Astrocyte (in vitro differentiated cells and primary cell): ENCODE results near the gene ANKRD33B. TPM values are rescaled to one million over a fixed set of nuclear protein-coding genes. Genes with fewer than 3 reads are reported as not detected.

Source experiments
- DNase-seq: peaks from one replicate; pipeline ENCODE4 v3.0.0-alpha.2; 2010; ENCODE audit warnings: low read depth
- FAIRE-seq: peaks from 2 replicates; lab custom pipeline; 2011; peaks lifted over from hg19 to GRCh38; lab: Jason Lieb, UNC
- H2AFZ ChIP-seq: 2 replicates; pipeline ENCODE4 v1.6.0; 2012; ENCODE audit warnings: low read depth, low read length, inconsistent platforms
- H3K27ac ChIP-seq: 2 replicates; pipeline ENCODE4 v1.5.1; 2011; ENCODE audit warnings: low read depth, low read length, inconsistent platforms
- H3K27me3 ChIP-seq: 2 replicates; pipeline ENCODE4 v1.6.0; 2011; ENCODE audit warnings: low read length, inconsistent platforms; ENCODE audit not compliant: insufficient read depth
- H3K36me3 ChIP-seq: 2 replicates; pipeline ENCODE4 v1.5.1; 2011; ENCODE audit warnings: low read length, inconsistent platforms; ENCODE audit not compliant: insufficient read depth
- H3K4me1 ChIP-seq: 2 replicates; pipeline ENCODE4 v1.5.1; 2011; ENCODE audit warnings: low read length, inconsistent platforms; ENCODE audit not compliant: insufficient read depth
- H3K4me2 ChIP-seq: 2 replicates; pipeline ENCODE4 v1.6.0; 2012; ENCODE audit warnings: low read length, inconsistent platforms
- H3K4me3 ChIP-seq: 2 replicates; pipeline ENCODE4 v1.5.1; 2011; ENCODE audit warnings: low read depth, mild to moderate bottlenecking, low read length, inconsistent platforms; ENCODE audit not compliant: insufficient read depth
- H3K79me2 ChIP-seq: 2 replicates; pipeline ENCODE4 v1.6.0; 2012; ENCODE audit warnings: mild to moderate bottlenecking, low read length, inconsistent platforms; ENCODE audit not compliant: insufficient read depth
- H3K9ac ChIP-seq: 2 replicates; pipeline ENCODE4 v1.6.0; 2012; ENCODE audit warnings: mild to moderate bottlenecking, low read length, inconsistent platforms
- H3K9me3 ChIP-seq: 2 replicates; pipeline ENCODE4 v1.5.1; 2012; ENCODE audit warnings: low read depth, mild to moderate bottlenecking, low read length, inconsistent platforms; ENCODE audit not compliant: insufficient read depth
- H4K20me1 ChIP-seq: 2 replicates; pipeline ENCODE4 v1.6.0; 2012; ENCODE audit warnings: low read length, inconsistent platforms; ENCODE audit not compliant: insufficient read depth
- H3K27ac Mint-ChIP-seq: one replicate; pipeline ENCODE4 v1.8.0; 2021; ENCODE audit warnings: mild to moderate bottlenecking, mixed read lengths; ENCODE audit not compliant: unreplicated experiment
- H3K27me3 Mint-ChIP-seq: one replicate; pipeline ENCODE4 v1.8.0; 2021; ENCODE audit warnings: low read depth, mixed read lengths; ENCODE audit not compliant: unreplicated experiment
- H3K36me3 Mint-ChIP-seq: one replicate; pipeline ENCODE4 v1.8.0; 2021; ENCODE audit warnings: low read depth, mixed read lengths; ENCODE audit not compliant: unreplicated experiment
- H3K4me1 Mint-ChIP-seq: one replicate; pipeline ENCODE4 v1.8.0; 2021; ENCODE audit warnings: low read depth, mixed read lengths; ENCODE audit not compliant: unreplicated experiment
- H3K4me3 Mint-ChIP-seq: one replicate; pipeline ENCODE4 v1.8.0; 2021; ENCODE audit warnings: mild to moderate bottlenecking, moderate library complexity, mixed read lengths; ENCODE audit not compliant: unreplicated experiment
- H3K9me3 Mint-ChIP-seq: one replicate; pipeline ENCODE4 v1.8.0; 2021; ENCODE audit warnings: mild to moderate bottlenecking, mixed read lengths; ENCODE audit not compliant: unreplicated experiment
- CTCF ChIP-seq: IDR thresholded peaks from 2 replicates; pipeline ENCODE4 v1.5.1; 2011; ENCODE audit warnings: low read depth, mild to moderate bottlenecking, inconsistent platforms, low read length, moderate library complexity; ENCODE audit not compliant: insufficient read depth
- EZH2 ChIP-seq: IDR thresholded peaks from 2 replicates; pipeline ENCODE4 v1.6.1; 2012; ENCODE audit warnings: mild to moderate bottlenecking, low read length, inconsistent platforms; ENCODE audit not compliant: insufficient read depth
- total RNA-seq: library from RNA; stranded (reverse); gene quantifications from 2 replicates; pipeline ENCODE4 v1.2.1, GENCODE V29; 2021

Gene ANKRD33B
- total RNA-seq, 1 donor from 2014 or later, result 22.7 TPM

GRCh38 chr5:10644192-10644591 lies 80.3 kb downstream of the ANKRD33B start:
- Histone ChIP-seq H3K4me1 (no peaks in the 10 kb centered on the region), H3K4me2 (no peak overlapping the region), H3K79me2 (no peaks in the 10 kb centered on the region), H3K27me3 (no peaks in the 10 kb centered on the region), H3K36me3 (no peaks in the 10 kb centered on the region), H3K27ac (no peak overlapping the region), H3K9ac (no peak overlapping the region), H2AFZ (no peak overlapping the region), H3K4me3 (no peak overlapping the region), H4K20me1 (peaks cover 6% of the 10 kb centered on the region), H3K9me3 (peaks cover 3% of the 10 kb centered on the region)
- H3K27me3 Mint-ChIP-seq, result no peaks in the 10 kb centered on the region
- H3K9me3 Mint-ChIP-seq, result peaks cover 4% of the 10 kb centered on the region
- peaks cover 22% of the 10 kb centered on the region for H3K36me3 Mint-ChIP-seq
- no peak for TF ChIP-seq EZH2
- no peak for TF ChIP-seq CTCF
- no peak overlapping the region for H3K4me3 Mint-ChIP-seq
- DNase-seq (no peak), FAIRE-seq (no peak)
- no peak overlapping the region for H3K27ac Mint-ChIP-seq
- no peaks in the 10 kb centered on the region for H3K4me1 Mint-ChIP-seq

- H3K36me3 Mint-ChIP-seq, result peaks cover 22% of the 10 kb centered on the region
- no peak overlapping the region for H3K4me3 Mint-ChIP-seq
- DNase-seq (no peak), FAIRE-seq (no peak)
- no peaks in the 10 kb centered on the region for H3K36me3 ChIP-seq
- H3K27ac Mint-ChIP-seq, result no peak overlapping the region
- H3K9me3 ChIP-seq, result no peaks in the 10 kb centered on the region
- H3K4me1 ChIP-seq, result no peaks in the 10 kb centered on the region
- TF ChIP-seq CTCF (no peak), EZH2 (no peak)
- peaks cover 4% of the 10 kb centered on the region for H3K9me3 Mint-ChIP-seq
- H4K20me1 ChIP-seq, result peaks cover 6% of the 10 kb centered on the region
- H3K4me3 ChIP-seq, result no peak overlapping the region
- H2AFZ ChIP-seq, result no peak overlapping the region
- H3K27ac ChIP-seq, result no peak overlapping the region
- H3K9ac ChIP-seq, result no peak overlapping the region
- no peaks in the 10 kb centered on the region for H3K4me1 Mint-ChIP-seq
- no peak overlapping the region for H3K4me2 ChIP-seq
- H3K27me3 ChIP-seq, result no peaks in the 10 kb centered on the region
- no peaks in the 10 kb centered on the region for H3K27me3 Mint-ChIP-seq
- H3K79me2 ChIP-seq, result no peaks in the 10 kb centered on the region
Measured at GRCh38 chr5:10645146-10645545, 81.3 kb downstream of the ANKRD33B start.

GRCh38 chr5:10645671-10646070 lies 81.8 kb downstream of the ANKRD33B start:
- no peaks in the 10 kb centered on the region for H3K9me3 ChIP-seq
- peaks cover 19% of the 10 kb centered on the region for H3K36me3 Mint-ChIP-seq
- no peaks in the 10 kb centered on the region for H3K4me1 ChIP-seq
- TF ChIP-seq EZH2 (no peak), CTCF (no peak)
- no peak for FAIRE-seq
- H3K9ac ChIP-seq, result no peak overlapping the region
- peaks cover 4% of the 10 kb centered on the region for H3K9me3 Mint-ChIP-seq
- no peak overlapping the region for H3K27ac ChIP-seq
- no peaks in the 10 kb centered on the region for H3K79me2 ChIP-seq
- H3K4me3 Mint-ChIP-seq, result no peak overlapping the region
- H3K27me3 Mint-ChIP-seq, result no peaks in the 10 kb centered on the region
- no peaks in the 10 kb centered on the region for H3K36me3 ChIP-seq
- no peaks in the 10 kb centered on the region for H3K27me3 ChIP-seq
- DNase-seq, result no peak
- peaks cover 6% of the 10 kb centered on the region for H4K20me1 ChIP-seq
- H2AFZ ChIP-seq, result no peak overlapping the region
- no peak overlapping the region for H3K4me2 ChIP-seq
- no peaks in the 10 kb centered on the region for H3K4me1 Mint-ChIP-seq
- no peak overlapping the region for H3K4me3 ChIP-seq
- no peak overlapping the region for H3K27ac Mint-ChIP-seq
